Measurements from ENCODE around the gene TP73. TPM values are rescaled to one million over a fixed set of nuclear protein-coding genes. Genes with fewer than 3 reads are reported as not detected.
"Not testable (repeated sequence)": the region's sequence is repeated elsewhere in the genome, so short reads cannot be mapped to it uniquely, and the experiment has no call there.

TP73 gene
- total and polyA plus RNA-seq, 8 donors = 0.11 to 0.51 (median 0.28) TPM

DNA sequence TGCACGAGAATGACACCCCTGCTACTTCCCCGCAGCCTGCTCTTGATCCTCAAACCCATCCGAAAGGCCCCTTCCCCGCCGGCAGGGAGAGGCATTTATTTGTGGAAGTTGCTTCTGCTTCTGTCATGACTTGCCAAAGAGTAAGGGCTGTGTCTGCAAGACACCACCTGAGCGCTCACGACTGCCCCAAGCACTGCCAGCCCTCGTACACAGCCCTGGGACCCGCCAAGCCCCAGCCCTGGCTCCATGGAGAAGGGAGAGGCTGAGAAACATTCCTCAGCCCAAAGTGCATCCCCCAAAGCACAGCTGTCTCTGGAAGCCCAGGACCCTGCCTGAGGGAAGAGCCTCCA lies 33.8 kb upstream of the TP73 start:
- no peak overlapping the region for H3K4me3 ChIP-seq
- H3K9me3 ChIP-seq = no peaks in the 10 kb centered on the region
- H3K36me3 ChIP-seq = no peaks in the 10 kb centered on the region
- H3K27me3 ChIP-seq = no peaks in the 10 kb centered on the region
- ATAC-seq = peak in 1 of 4 donors; percentile 16
- TF ChIP-seq, protein P1, sequence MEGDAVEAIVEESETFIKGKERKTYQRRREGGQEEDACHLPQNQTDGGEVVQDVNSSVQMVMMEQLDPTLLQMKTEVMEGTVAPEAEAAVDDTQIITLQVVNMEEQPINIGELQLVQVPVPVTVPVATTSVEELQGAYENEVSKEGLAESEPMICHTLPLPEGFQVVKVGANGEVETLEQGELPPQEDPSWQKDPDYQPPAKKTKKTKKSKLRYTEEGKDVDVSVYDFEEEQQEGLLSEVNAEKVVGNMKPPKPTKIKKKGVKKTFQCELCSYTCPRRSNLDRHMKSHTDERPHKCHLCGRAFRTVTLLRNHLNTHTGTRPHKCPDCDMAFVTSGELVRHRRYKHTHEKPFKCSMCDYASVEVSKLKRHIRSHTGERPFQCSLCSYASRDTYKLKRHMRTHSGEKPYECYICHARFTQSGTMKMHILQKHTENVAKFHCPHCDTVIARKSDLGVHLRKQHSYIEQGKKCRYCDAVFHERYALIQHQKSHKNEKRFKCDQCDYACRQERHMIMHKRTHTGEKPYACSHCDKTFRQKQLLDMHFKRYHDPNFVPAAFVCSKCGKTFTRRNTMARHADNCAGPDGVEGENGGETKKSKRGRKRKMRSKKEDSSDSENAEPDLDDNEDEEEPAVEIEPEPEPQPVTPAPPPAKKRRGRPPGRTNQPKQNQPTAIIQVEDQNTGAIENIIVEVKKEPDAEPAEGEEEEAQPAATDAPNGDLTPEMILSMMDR (IDR thresholded peaks at IDR 0.05) = no peak
- FAIRE-seq = no peak
- no peak overlapping the region for H3K27ac ChIP-seq
- peaks cover 0 to 5% (median 4%) of the 10 kb centered on the region in 3 donors for H3K4me1 ChIP-seq
- intact Hi-C loops (cut with DNase I) = no loop called here
- DNase-seq = peak in 1 of 6 donors; percentile 58
- 53 to 58% methylated on average over 9 of the region's 9 CpGs for WGBS, 2 donors

DNA sequence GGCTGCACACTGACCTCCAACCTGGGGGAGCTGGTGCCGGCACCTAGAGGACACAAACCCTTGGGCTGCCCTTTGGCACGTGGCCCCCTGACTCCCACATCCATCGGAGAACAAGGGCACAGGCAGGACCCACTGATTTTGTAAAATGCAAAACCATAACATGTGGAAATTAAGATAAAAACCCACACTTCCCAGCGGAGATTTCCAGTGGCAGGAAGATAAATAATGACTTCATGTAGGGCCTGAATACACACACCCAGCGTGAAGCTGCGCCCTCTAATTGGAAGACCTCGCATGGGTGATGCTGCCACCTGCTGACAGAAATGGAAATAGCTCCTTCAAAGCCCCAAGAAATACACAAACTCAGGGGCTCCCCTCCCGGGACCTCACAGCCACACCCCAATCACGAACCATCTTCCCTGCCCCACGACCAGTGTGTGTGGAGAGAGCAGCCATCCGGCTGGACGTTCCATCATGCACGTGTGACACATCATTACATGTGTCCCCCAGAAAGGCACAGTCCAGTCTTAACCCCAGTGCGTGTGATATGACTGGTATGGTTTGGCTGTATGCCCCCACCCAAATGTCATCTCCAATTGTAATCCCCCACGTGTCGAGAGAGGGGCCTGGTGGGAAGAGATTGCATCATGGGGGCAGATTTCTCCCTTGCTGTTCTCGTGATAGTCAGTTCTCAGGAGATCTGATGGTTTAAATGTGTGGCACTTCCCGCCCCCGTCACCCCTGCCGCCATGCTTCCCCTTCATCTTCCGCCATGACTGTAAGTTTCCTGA lies 33.2 kb upstream of the TP73 start:
- TF ChIP-seq, protein P1 (IDR thresholded peaks at IDR 0.05) = peak; percentile 61 to 83 (median 73)
- ATAC-seq = peak; percentile 76 to 94 (median 89)
- 14 to 15% methylated on average over 17 to 21 of the region's 21 CpGs for WGBS, 2 donors
- H3K27me3 ChIP-seq = no peaks in the 10 kb centered on the region
- H3K9me3 ChIP-seq = no peaks in the 10 kb centered on the region
- no peak overlapping the region for H3K27ac ChIP-seq
- DNase-seq = peak in 5 of 6 donors; percentile 55 to 74 (median 61)
- H3K4me1 ChIP-seq = peaks cover 0 to 9% (median 8%) of the 10 kb centered on the region in 3 donors
- intact Hi-C loops (cut with DNase I) = no loop called here
- FAIRE-seq = no peak
- no peaks in the 10 kb centered on the region for H3K36me3 ChIP-seq
- H3K4me3 ChIP-seq = no peak overlapping the region

DNA sequence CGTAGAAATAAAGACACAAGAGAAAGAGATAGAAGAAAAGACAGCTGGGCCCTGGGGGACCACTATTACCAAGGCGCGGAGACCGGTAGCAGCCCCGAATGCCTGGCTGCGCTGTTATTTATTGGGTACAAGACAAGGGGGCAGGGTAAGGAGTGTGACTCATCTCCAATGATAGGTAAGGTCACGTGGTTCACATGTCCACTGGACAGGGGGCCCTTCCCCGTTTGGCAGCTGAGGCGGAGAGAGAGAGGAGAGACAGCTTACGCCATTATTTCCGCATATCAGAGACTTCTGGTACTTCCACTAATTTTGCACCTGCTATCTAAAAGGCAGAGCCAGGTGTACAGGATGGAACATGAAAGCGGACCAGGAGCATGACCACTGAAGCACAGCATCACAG lies 31.6 kb upstream of the TP73 start:
- no peak for ATAC-seq
- no peak overlapping the region for H3K27ac ChIP-seq
- intact Hi-C loops (cut with DNase I) = loop anchor here in 2 of 3 donors (5.0 to 10.0 kb wide), 2 partner anchors 128 to 166 kb away; partner anchors contain the start of gene ARHGEF16 (in 1 of the 2)
- TF ChIP-seq, protein P1 (IDR thresholded peaks at IDR 0.05) = no peak
- H3K9me3 ChIP-seq = no peaks in the 10 kb centered on the region
- FAIRE-seq = no peak
- WGBS, 2 donors = 72 to 83% methylated on average over 12 of the region's 12 CpGs
- DNase-seq = peak in 1 of 6 donors; percentile 18
- peaks cover 0 to 11% (median 9%) of the 10 kb centered on the region in 3 donors for H3K4me1 ChIP-seq
- H3K27me3 ChIP-seq = no peaks in the 10 kb centered on the region
- H3K36me3 ChIP-seq = no peaks in the 10 kb centered on the region
- no peak overlapping the region for H3K4me3 ChIP-seq

DNA sequence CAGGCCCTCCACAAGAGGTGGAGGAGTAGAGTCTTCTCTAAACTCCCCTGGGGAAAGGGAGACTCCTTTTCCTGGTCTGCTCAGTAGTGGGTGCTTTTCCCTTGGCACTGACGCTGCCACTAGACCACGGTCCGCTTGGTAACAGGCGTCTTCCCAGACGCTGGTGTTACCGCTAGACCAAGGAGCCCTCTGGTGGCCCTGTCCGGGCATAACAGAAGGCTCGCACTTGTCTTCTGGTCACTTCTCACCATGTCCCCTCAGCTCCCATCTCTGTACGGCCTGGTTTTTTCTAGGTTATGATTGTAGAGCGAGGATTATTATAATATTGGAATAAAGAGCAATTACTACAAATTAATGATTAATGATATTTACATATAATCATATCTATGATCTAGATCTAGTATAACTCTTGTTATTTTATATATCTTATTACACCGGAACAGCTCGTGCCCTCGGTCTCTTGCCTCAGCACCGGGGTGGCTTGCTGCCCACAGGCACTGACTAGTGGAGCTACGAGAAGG lies 31.1 kb upstream of the TP73 start:
- WGBS, 2 donors = 20 to 26% methylated on average over 12 to 15 of the region's 15 CpGs
- intact Hi-C loops (cut with DNase I) = loop anchor here in 2 of 3 donors (5.0 to 10.0 kb wide), 2 partner anchors 129 to 166 kb away; partner anchors contain the start of gene ARHGEF16 (in 1 of the 2)

DNA sequence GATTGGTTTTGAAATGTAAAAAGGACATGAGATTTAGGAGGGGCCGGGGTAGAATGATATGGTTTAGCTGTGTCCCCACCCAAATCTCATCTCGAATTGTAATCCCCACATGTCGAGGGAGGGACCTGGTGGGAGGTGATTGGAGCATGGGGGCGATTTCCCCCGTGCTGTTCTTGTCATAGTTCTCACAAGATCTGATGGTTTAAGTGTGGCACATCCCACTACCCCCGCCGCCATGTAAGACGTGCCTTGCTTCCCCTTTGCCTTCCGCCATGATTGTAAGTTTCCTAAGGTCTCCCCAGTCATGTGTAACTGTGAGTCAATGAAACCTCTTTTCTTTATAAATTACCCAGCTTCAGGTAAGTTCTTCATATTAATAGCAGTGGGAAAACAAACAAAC lies 30.2 kb upstream of the TP73 start:
- not testable (repeated sequence) for H3K36me3 ChIP-seq, H3K9me3 ChIP-seq, H3K4me3 ChIP-seq, H3K27ac ChIP-seq, H3K27me3 ChIP-seq, ATAC-seq, FAIRE-seq
- intact Hi-C loops (cut with DNase I) = loop anchor here in 2 of 3 donors (2.0 to 10.0 kb wide), 3 partner anchors 130 to 167 kb away; partner anchors contain the start of gene ARHGEF16 (in 1 of the 2)
- WGBS, 2 donors = 77 to 85% methylated on average over 9 of the region's 9 CpGs
- peaks cover 0 to 15% (median 13%) of the 10 kb centered on the region in 3 donors for H3K4me1 ChIP-seq
- DNase-seq = peak in 1 of 6 donors; percentile 19

More for the DNA sequence above, 31.1 kb upstream of the TP73 start:
- not testable (repeated sequence) for H3K4me3 ChIP-seq, H3K36me3 ChIP-seq, ATAC-seq, H3K27me3 ChIP-seq, H3K9me3 ChIP-seq, H3K27ac ChIP-seq
- FAIRE-seq (peak; percentile 78), DNase-seq (peak in 2 of 6 donors; percentile 46 to 49)
- TF ChIP-seq, protein P1 (IDR thresholded peaks at IDR 0.05) = peak; percentile 42 to 63 (median 50)
- H3K4me1 ChIP-seq = peaks cover 0 to 15% (median 13%) of the 10 kb centered on the region in 3 donors
